ENCODE results near the gene NUDT4B.
"Not testable (repeated sequence)": the region's sequence is repeated elsewhere in the genome, so short reads cannot be mapped to it uniquely, and the experiment has no call there.

NUDT4B gene

GRCh38 chr1:148774102-148774501, 25.5 kb downstream of the NUDT4B start:
- in situ Hi-C loops (cut with MboI; ENCODE audit: low sequenced_read_pairs, unreplicated experiment); DNase-seq (ENCODE audit: low spot score): not testable (repeated sequence)

GRCh38 chr1:148775263-148775662, 26.7 kb downstream of the NUDT4B start:
- in situ Hi-C loops (cut with MboI; ENCODE audit: low sequenced_read_pairs, unreplicated experiment); DNase-seq (ENCODE audit: low spot score): not testable (repeated sequence)

GRCh38 chr1:148777649-148778048, 29.1 kb downstream of the NUDT4B start:
- in situ Hi-C loops (cut with MboI; ENCODE audit: low sequenced_read_pairs, unreplicated experiment); DNase-seq (ENCODE audit: low spot score): not testable (repeated sequence)

GRCh38 chr1:148780404-148780803, 31.8 kb downstream of the NUDT4B start:
- DNase-seq (ENCODE audit: low spot score); in situ Hi-C loops (cut with MboI; ENCODE audit: low sequenced_read_pairs, unreplicated experiment): not testable (repeated sequence)

GRCh38 chr1:148791543-148792099, 43.0 kb downstream of the NUDT4B start:
- in situ Hi-C loops (cut with MboI; ENCODE audit: low sequenced_read_pairs, unreplicated experiment); DNase-seq (ENCODE audit: low spot score): not testable (repeated sequence)

GRCh38 chr1:148793762-148794332, 45.3 kb downstream of the NUDT4B start:
- DNase-seq (ENCODE audit: low spot score); in situ Hi-C loops (cut with MboI; ENCODE audit: low sequenced_read_pairs, unreplicated experiment): not testable (repeated sequence)

All from GM13976 (cell line).